ENCODE data around the gene SPRED2.

SPRED2 gene

DNA sequence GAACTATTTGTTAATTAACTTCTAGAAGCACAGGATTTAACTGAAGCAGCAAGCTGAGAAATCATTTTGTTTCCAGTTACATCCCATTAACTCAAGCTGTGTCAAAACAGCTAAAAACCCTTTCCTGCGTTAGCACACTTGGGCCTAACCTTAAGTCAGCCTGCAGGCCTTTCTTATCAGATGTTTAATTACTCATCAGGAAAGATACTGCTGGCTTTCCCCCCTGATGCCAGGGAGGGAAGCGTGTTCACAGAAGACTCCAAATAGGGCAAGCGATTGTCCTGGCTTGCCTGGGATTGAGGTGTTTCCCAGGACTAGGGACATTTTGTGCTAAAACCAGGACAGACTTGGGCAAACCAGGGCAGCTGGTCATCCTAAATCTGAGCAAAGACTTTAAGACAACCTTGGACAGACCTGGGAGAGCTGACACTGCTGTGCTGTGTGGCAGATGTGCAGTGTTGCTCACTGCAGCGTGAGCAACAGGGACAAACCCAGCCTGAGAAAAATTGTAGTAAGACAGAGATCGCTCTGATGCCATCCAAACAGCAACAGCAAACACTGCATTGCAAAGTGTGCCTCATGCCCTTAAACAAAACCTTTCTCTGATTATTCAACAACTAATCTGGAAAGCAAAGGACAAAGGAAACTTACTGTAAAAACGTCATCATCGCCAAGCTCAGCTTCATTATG is 100.9 kb downstream of the SPRED2 start:
- Histone ChIP-seq H4K20me1 (ENCODE audit: insufficient read depth, low read length) (peaks cover 3% of the 10 kb centered on the region), H3K4me2 (ENCODE audit: insufficient read depth, low read length) (no peak overlapping the region), H3K4me1 (ENCODE audit: insufficient read depth, low read length) (no peaks in the 10 kb centered on the region), H2AFZ (ENCODE audit: low read depth, low read length) (no peak overlapping the region), H3K79me2 (ENCODE audit: insufficient read depth, low read length) (no peaks in the 10 kb centered on the region), H3K36me3 (ENCODE audit: insufficient read depth, low read length) (peaks cover 67% of the 10 kb centered on the region), H3K27me3 (ENCODE audit: insufficient read depth, low read length, poor library complexity) (no peaks in the 10 kb centered on the region), H3K9me3 (ENCODE audit: insufficient read depth, low read length, severe bottlenecking) (no peaks in the 10 kb centered on the region), H3K4me3 (ENCODE audit: low read depth in 1 of 2, low read length in 2 of 2) (no peak overlapping the region), H3K27ac (ENCODE audit: low read length) (no peak overlapping the region), H3K9ac (ENCODE audit: low read depth, low read length) (no peak overlapping the region)
- TF ChIP-seq, protein P1, sequence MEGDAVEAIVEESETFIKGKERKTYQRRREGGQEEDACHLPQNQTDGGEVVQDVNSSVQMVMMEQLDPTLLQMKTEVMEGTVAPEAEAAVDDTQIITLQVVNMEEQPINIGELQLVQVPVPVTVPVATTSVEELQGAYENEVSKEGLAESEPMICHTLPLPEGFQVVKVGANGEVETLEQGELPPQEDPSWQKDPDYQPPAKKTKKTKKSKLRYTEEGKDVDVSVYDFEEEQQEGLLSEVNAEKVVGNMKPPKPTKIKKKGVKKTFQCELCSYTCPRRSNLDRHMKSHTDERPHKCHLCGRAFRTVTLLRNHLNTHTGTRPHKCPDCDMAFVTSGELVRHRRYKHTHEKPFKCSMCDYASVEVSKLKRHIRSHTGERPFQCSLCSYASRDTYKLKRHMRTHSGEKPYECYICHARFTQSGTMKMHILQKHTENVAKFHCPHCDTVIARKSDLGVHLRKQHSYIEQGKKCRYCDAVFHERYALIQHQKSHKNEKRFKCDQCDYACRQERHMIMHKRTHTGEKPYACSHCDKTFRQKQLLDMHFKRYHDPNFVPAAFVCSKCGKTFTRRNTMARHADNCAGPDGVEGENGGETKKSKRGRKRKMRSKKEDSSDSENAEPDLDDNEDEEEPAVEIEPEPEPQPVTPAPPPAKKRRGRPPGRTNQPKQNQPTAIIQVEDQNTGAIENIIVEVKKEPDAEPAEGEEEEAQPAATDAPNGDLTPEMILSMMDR (IDR thresholded peaks at IDR 0.05; ENCODE audit: borderline replicate concordance, extremely low read depth, low read length, poor library complexity, severe bottlenecking) = no peak
- no peak for TF ChIP-seq EZH2 (IDR thresholded peaks at IDR 0.05; ENCODE audit: borderline replicate concordance, low read depth, low read length, severe bottlenecking)
- DNase-seq (no peak), ATAC-seq (ENCODE audit: insufficient read depth, low read depth) (no peak)

DNA sequence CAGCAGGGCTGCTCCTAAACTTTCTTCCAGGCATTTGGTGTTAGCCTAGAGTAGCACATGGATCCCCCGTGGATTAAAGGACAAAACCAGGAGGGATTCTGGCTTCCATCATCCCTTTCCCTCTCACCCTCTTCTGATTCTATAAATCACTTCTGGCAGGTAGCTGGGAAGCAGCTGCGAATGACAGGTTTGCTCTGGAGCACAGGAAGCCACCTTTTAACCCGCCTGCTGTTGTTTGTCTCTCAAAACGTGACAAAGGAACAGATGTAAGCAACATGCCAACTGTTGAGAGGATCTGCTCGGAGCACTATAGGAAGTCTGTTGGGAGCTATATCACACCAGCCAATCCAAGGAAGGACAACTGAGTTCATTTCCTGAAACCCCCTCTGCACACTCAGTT is 102.9 kb downstream of the SPRED2 start:
- Histone ChIP-seq H3K27ac (ENCODE audit: low read length) (no peak overlapping the region), H2AFZ (ENCODE audit: low read depth, low read length) (no peak overlapping the region), H3K79me2 (ENCODE audit: insufficient read depth, low read length) (no peaks in the 10 kb centered on the region), H3K4me1 (ENCODE audit: insufficient read depth, low read length) (no peaks in the 10 kb centered on the region), H3K27me3 (ENCODE audit: insufficient read depth, low read length, poor library complexity) (no peaks in the 10 kb centered on the region), H3K4me2 (ENCODE audit: insufficient read depth, low read length) (no peak overlapping the region), H4K20me1 (ENCODE audit: insufficient read depth, low read length) (no peaks in the 10 kb centered on the region; the same call in 1 of the 2 replicates), H3K36me3 (ENCODE audit: insufficient read depth, low read length) (peaks cover 69% of the 10 kb centered on the region), H3K9me3 (ENCODE audit: insufficient read depth, low read length, severe bottlenecking) (no peaks in the 10 kb centered on the region), H3K9ac (ENCODE audit: low read depth, low read length) (no peak overlapping the region), H3K4me3 (ENCODE audit: low read depth in 1 of 2, low read length in 2 of 2) (no peak overlapping the region)
- ATAC-seq (ENCODE audit: insufficient read depth, low read depth) = no peak
- DNase-seq = no peak
- TF ChIP-seq, protein P1 (IDR thresholded peaks at IDR 0.05; ENCODE audit: borderline replicate concordance, extremely low read depth, low read length, poor library complexity, severe bottlenecking) = no peak
- TF ChIP-seq EZH2 (IDR thresholded peaks at IDR 0.05; ENCODE audit: borderline replicate concordance, low read depth, low read length, severe bottlenecking) = no peak

DNA sequence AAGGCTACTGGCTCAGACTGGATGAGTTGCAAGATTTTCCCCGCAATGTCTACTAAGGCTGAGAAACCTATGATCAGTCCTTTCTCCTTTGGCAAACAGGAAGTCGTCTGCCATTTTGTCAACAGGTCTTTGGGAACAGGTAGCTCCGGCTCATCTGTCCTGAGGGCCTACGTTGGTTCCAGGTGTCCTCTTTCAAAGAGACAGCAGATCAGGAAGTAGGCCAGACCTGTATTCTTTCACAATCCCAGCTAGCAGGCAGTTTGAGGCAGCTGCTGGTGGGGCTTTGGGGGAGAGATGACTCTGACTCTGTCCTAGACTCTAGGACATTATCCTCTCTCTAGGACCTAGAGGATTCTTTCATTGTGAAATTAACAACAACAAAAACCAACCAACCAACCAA is 106.1 kb downstream of the SPRED2 start:
- Histone ChIP-seq H3K9me3 (ENCODE audit: insufficient read depth, low read length, severe bottlenecking) (no peaks in the 10 kb centered on the region), H3K36me3 (ENCODE audit: insufficient read depth, low read length) (peaks cover 43% of the 10 kb centered on the region), H4K20me1 (ENCODE audit: insufficient read depth, low read length) (no peaks in the 10 kb centered on the region; the same call in 1 of the 2 replicates), H3K4me2 (ENCODE audit: insufficient read depth, low read length) (no peak overlapping the region), H3K9ac (ENCODE audit: low read depth, low read length) (no peak overlapping the region), H3K27me3 (ENCODE audit: insufficient read depth, low read length, poor library complexity) (no peaks in the 10 kb centered on the region), H3K4me3 (ENCODE audit: low read depth in 1 of 2, low read length in 2 of 2) (no peak overlapping the region), H3K79me2 (ENCODE audit: insufficient read depth, low read length) (no peaks in the 10 kb centered on the region), H2AFZ (ENCODE audit: low read depth, low read length) (no peak overlapping the region), H3K27ac (ENCODE audit: low read length) (no peak overlapping the region), H3K4me1 (ENCODE audit: insufficient read depth, low read length) (no peaks in the 10 kb centered on the region)
- DNase-seq (no peak), ATAC-seq (ENCODE audit: insufficient read depth, low read depth) (no peak)
- TF ChIP-seq EZH2 (IDR thresholded peaks at IDR 0.05; ENCODE audit: borderline replicate concordance, low read depth, low read length, severe bottlenecking) = no peak
- TF ChIP-seq, protein P1 (IDR thresholded peaks at IDR 0.05; ENCODE audit: borderline replicate concordance, extremely low read depth, low read length, poor library complexity, severe bottlenecking) = no peak

Measured in DND-41 (cell line).